ENCODE measurements around the gene RPRD2. TPM values are rescaled to one million over a fixed set of nuclear protein-coding genes. Genes with fewer than 3 reads are reported as not detected.

Gene RPRD2
- total and polyA plus RNA-seq, 2 of the 4 experiments (the other 2 are of a cell fraction): 3.9 to 11.6 TPM

DNA sequence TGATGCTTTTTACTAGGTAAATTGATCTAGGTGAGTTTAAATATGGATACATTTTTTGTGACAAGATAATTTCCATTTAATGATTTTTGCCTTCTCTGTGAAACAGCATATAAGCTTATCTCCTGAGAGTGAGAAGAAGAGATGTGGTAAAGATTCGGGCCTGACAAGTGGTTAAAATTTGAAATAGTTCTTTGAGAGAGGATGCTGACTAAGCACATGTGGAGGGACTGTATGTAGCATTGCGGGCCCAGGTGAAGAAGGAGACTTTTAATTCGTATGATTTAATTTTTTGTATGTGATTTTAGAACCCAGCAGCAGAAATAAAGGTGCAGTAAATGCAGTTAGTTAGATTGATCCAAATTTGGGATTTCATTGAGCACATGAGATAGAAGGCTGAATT lies 51.9 kb downstream of the RPRD2 start:
- no peak overlapping the region for H3K23ac ChIP-seq (ENCODE audit: low read depth, low read length)
- H3K9ac ChIP-seq (ENCODE audit: low read depth, low read length): no peak overlapping the region
- no TSS peak for BruUV-seq (replicated peaks)
- H3K36me3 ChIP-seq (ENCODE audit: control insufficient read depth, insufficient read depth, low read length): peaks cover 2% of the 10 kb centered on the region; the same call in 1 of the 2 replicates
- no peak overlapping the region for H2BK15ac ChIP-seq (ENCODE audit: low read depth, low read length)
- no peak overlapping the region for H3K4me2 ChIP-seq (ENCODE audit: low read depth, low read length)
- TF ChIP-seq POLR2A (IDR thresholded peaks at IDR 0.05; ENCODE audit: low read depth, low read length): no peak
- TF ChIP-seq NFE2L2 (IDR thresholded peaks at IDR 0.05; ENCODE audit: low read depth, low read length): no peak
- peak; percentile 65; the same call in 1 of the 2 replicates for TF ChIP-seq MAFK (IDR thresholded peaks at IDR 0.05; ENCODE audit: low read depth, low read length)
- H3K27me3 ChIP-seq (ENCODE audit: control insufficient read depth, insufficient read depth, low read length): no peaks in the 10 kb centered on the region
- intact Hi-C loops (cut with micrococcal nuclease) (no loop called here), dilution Hi-C loops (cut with HindIII; ENCODE audit: low sequenced_read_pairs, unreplicated experiment) (no loop called here), in situ Hi-C loops (cut with MboI; ENCODE audit: low sequenced_read_pairs) (no loop called here)
- H3K56ac ChIP-seq (ENCODE audit: extremely low read depth, insufficient read depth, low read length): no peak overlapping the region
- H2AK9ac ChIP-seq (replicated peaks; ENCODE audit: low read depth, low read length, poor library complexity): no peak overlapping the region
- WGBS, 2 experiments (ENCODE audit: extremely low coverage in 2 of 2, insufficient read length in 1 of 2): 93% methylated on average over 2 of the region's 3 CpGs; no CpG with 5 or more reads in 1 of the 2 experiments
- no peak overlapping the region for H4K91ac ChIP-seq (ENCODE audit: insufficient read depth, low read depth, low read length)
- H2BK120ac ChIP-seq (ENCODE audit: low read depth, low read length): no peak overlapping the region
- H4K20me1 ChIP-seq (ENCODE audit: insufficient read depth, low read length): peaks cover 3% of the 10 kb centered on the region; the same call in 1 of the 2 replicates
- H2AFZ ChIP-seq (replicated peaks; ENCODE audit: low read length, poor library complexity): no peak overlapping the region
- ChIA-PET CTCF (no interaction called here), POLR2A (ENCODE audit: unreplicated experiment) (no interaction called here)
- no peak overlapping the region for H3K18ac ChIP-seq (ENCODE audit: low read depth, low read length)
- no peak overlapping the region for H4K5ac ChIP-seq (ENCODE audit: low read depth, low read length)
- no peak overlapping the region for H2AK5ac ChIP-seq (ENCODE audit: low read depth, low read length)
- H4K8ac ChIP-seq (ENCODE audit: low read depth in 2 of 2, low read length in 2 of 2): no peak overlapping the region
- peaks cover under 1% of the 10 kb centered on the region; the same call in 1 of the 2 replicates for H3K9me1 ChIP-seq (ENCODE audit: insufficient read depth, low read length)
- H3K14ac ChIP-seq (replicated peaks; ENCODE audit: low read depth, low read length): no peak overlapping the region
- H3K79me1 ChIP-seq (ENCODE audit: low read depth in 1 of 2, low read length in 2 of 2): peaks cover 4 to 33% of the 10 kb centered on the region in 2 experiments
- no peak overlapping the region for H3K4ac ChIP-seq (ENCODE audit: low read depth, low read length)
- no peaks in the 10 kb centered on the region for H3K9me3 ChIP-seq (ENCODE audit: control insufficient read depth, insufficient read depth, low read length)
- H3K4me3 ChIP-seq (ENCODE audit: insufficient read depth, low read depth, low read length): no peak overlapping the region
- ATAC-seq (ENCODE audit: low read depth) (no peak), DNase-seq (no peak)
- H2BK20ac ChIP-seq (ENCODE audit: low read depth, low read length): no peak overlapping the region
- no peak overlapping the region for H3K27ac ChIP-seq (ENCODE audit: insufficient read depth, low read length)
- peaks cover under 1% of the 10 kb centered on the region; the same call in 1 of the 2 replicates for H3K4me1 ChIP-seq (ENCODE audit: control insufficient read depth, insufficient read depth, low read length)
- no peak overlapping the region for H2BK5ac ChIP-seq (ENCODE audit: low read depth, low read length, poor library complexity, severe bottlenecking)

Measured in IMR-90 (cell line).